ENCODE data around the gene SNRNP200.

The SNRNP200 gene

DNA sequence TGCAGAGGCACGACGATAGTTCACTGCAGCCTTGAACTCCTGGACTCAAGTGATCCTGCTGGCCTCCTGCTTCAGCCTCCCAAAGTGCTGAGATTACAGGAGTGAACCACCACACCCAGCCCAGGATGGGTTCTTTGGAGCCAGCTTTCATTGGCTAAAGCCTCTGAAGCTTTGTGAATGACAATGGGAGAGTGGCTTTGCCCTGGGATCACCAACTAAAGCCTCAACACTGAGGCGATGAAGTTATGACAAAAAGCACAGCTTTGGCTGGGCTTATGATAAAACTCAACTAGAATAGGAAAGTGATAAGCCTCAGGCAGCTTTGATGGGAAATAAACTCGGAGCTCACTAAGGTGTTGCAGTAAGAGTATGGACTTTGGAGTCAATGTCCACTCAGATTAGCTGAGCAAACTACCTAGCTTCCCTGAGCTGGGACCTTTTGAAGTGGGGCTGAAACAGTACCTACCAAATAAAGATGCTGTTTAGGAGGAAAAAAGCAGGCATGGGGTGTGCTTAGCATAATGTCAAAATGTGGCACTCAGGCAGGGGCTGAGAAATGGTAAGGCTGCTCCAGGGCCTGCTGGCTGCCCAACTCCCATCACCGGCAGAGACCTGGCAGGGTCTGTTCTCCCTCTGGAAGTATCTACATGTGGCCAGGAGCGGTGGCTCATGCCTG, 43.9 kb downstream of the SNRNP200 start:
- ATAC-seq: no peak

DNA sequence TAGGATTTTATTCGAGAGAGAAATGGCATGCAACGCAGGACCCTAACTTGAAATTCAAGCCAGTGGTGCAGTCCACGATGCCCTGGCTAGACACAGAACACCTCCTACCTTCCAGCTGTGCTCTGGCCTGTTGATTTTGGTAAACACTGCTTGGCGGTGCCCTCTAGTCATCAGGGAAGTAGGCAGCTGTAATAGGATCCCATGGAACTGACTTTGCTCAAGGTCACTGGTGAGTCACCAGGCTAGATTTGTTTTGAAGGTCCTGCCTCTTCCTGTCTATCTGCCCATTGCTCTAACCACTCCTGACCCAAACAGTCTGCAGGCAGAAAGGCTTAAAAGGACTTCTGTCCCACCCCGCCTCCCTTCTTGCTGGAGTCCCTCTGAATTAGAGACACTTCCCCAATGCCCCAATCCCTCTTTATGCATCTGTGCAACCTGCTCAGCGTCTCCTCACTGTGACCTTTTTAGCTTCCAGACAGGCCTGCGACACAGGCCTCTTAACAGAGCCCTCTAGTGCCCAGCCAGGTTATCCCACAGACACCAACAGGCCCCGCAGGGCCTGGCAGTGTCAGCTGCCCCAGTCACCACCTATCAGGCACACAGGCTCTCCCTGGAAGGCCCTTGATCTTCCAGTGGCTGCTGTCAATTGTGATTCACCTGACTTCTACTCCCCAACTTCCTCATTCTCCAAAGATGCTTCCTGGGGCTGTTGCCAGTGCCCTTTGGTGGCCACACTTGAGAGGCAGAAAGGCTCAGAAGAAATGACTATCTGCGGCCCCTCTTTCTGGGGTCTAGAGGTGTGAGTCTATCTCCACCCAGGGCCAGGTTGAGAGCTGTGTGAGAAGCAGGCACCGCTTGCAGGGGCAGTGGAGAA, 44.7 kb downstream of the SNRNP200 start:
- TF ChIP-seq, protein P1, sequence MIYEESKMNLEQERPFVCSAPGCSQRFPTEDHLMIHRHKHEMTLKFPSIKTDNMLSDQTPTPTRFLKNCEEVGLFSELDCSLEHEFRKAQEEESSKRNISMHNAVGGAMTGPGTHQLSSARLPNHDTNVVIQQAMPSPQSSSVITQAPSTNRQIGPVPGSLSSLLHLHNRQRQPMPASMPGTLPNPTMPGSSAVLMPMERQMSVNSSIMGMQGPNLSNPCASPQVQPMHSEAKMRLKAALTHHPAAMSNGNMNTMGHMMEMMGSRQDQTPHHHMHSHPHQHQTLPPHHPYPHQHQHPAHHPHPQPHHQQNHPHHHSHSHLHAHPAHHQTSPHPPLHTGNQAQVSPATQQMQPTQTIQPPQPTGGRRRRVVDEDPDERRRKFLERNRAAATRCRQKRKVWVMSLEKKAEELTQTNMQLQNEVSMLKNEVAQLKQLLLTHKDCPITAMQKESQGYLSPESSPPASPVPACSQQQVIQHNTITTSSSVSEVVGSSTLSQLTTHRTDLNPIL (CRISPR knock-in tag; IDR thresholded peaks at IDR 0.05; ENCODE audit: low read depth): no peak
- no peak for TF ChIP-seq ESRRG (CRISPR knock-in tag; IDR thresholded peaks at IDR 0.05)
- TF ChIP-seq ZNF70 (CRISPR knock-in tag; IDR thresholded peaks at IDR 0.05): no peak
- no peak for TF ChIP-seq OSR1 (CRISPR knock-in tag; IDR thresholded peaks at IDR 0.05)
- TF ChIP-seq ZFP30 (CRISPR knock-in tag; IDR thresholded peaks at IDR 0.05): no peak
- TF ChIP-seq ZC3H10 (CRISPR knock-in tag; IDR thresholded peaks at IDR 0.05): no peak
- TF ChIP-seq ARNTL (CRISPR knock-in tag; IDR thresholded peaks at IDR 0.05; ENCODE audit: borderline replicate concordance, low read depth): no peak
- no peak for TF ChIP-seq ZNF8 (CRISPR knock-in tag; IDR thresholded peaks at IDR 0.05)
- TF ChIP-seq PPARA (CRISPR knock-in tag; IDR thresholded peaks at IDR 0.05; ENCODE audit: borderline replicate concordance): no peak
- TF ChIP-seq GLIS3 (CRISPR knock-in tag; IDR thresholded peaks at IDR 0.05): no peak
- no peak for TF ChIP-seq ZNF565 (CRISPR knock-in tag; conservative IDR thresholded peaks at IDR 0.05; ENCODE audit: low read depth)
- TF ChIP-seq, protein P2, sequence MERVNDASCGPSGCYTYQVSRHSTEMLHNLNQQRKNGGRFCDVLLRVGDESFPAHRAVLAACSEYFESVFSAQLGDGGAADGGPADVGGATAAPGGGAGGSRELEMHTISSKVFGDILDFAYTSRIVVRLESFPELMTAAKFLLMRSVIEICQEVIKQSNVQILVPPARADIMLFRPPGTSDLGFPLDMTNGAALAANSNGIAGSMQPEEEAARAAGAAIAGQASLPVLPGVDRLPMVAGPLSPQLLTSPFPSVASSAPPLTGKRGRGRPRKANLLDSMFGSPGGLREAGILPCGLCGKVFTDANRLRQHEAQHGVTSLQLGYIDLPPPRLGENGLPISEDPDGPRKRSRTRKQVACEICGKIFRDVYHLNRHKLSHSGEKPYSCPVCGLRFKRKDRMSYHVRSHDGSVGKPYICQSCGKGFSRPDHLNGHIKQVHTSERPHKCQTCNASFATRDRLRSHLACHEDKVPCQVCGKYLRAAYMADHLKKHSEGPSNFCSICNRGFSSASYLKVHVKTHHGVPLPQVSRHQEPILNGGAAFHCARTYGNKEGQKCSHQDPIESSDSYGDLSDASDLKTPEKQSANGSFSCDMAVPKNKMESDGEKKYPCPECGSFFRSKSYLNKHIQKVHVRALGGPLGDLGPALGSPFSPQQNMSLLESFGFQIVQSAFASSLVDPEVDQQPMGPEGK (CRISPR knock-in tag; IDR thresholded peaks at IDR 0.05; ENCODE audit: borderline replicate concordance): no peak
- TF ChIP-seq ISL1 (CRISPR knock-in tag; IDR thresholded peaks at IDR 0.05): no peak
- TF ChIP-seq BACH2 (CRISPR knock-in tag; IDR thresholded peaks at IDR 0.05; ENCODE audit: borderline replicate concordance): no peak
- peak; percentile 91 for ATAC-seq

More for the DNA sequence above, 43.9 kb downstream of the SNRNP200 start:
- TF ChIP-seq TCF4 (CRISPR knock-in tag; IDR thresholded peaks at IDR 0.05; ENCODE audit: borderline replicate concordance) (no peak), ARNTL (CRISPR knock-in tag; IDR thresholded peaks at IDR 0.05; ENCODE audit: borderline replicate concordance, low read depth) (no peak), ZFP30 (CRISPR knock-in tag; IDR thresholded peaks at IDR 0.05) (no peak), GLIS3 (CRISPR knock-in tag; IDR thresholded peaks at IDR 0.05) (no peak), ZNF565 (CRISPR knock-in tag; conservative IDR thresholded peaks at IDR 0.05; ENCODE audit: low read depth) (no peak), BACH2 (CRISPR knock-in tag; IDR thresholded peaks at IDR 0.05; ENCODE audit: borderline replicate concordance) (no peak), SNAI2 (CRISPR knock-in tag; IDR thresholded peaks at IDR 0.05) (no peak), ESRRG (CRISPR knock-in tag; IDR thresholded peaks at IDR 0.05) (no peak), PPARA (CRISPR knock-in tag; IDR thresholded peaks at IDR 0.05; ENCODE audit: borderline replicate concordance) (no peak), TOX (CRISPR knock-in tag; IDR thresholded peaks at IDR 0.05; ENCODE audit: borderline replicate concordance) (no peak), ZC3H10 (CRISPR knock-in tag; IDR thresholded peaks at IDR 0.05) (no peak), ZNF8 (CRISPR knock-in tag; IDR thresholded peaks at IDR 0.05) (no peak), OSR1 (CRISPR knock-in tag; IDR thresholded peaks at IDR 0.05) (no peak), ISL1 (CRISPR knock-in tag; IDR thresholded peaks at IDR 0.05) (no peak)
- TF ChIP-seq, protein P3, sequence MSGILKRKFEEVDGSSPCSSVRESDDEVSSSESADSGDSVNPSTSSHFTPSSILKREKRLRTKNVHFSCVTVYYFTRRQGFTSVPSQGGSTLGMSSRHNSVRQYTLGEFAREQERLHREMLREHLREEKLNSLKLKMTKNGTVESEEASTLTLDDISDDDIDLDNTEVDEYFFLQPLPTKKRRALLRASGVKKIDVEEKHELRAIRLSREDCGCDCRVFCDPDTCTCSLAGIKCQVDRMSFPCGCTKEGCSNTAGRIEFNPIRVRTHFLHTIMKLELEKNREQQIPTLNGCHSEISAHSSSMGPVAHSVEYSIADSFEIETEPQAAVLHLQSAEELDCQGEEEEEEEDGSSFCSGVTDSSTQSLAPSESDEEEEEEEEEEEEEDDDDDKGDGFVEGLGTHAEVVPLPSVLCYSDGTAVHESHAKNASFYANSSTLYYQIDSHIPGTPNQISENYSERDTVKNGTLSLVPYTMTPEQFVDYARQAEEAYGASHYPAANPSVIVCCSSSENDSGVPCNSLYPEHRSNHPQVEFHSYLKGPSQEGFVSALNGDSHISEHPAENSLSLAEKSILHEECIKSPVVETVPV (CRISPR knock-in tag; IDR thresholded peaks at IDR 0.05): no peak
- TF ChIP-seq, protein P1 (CRISPR knock-in tag; IDR thresholded peaks at IDR 0.05; ENCODE audit: low read depth): no peak
- TF ChIP-seq, protein P4, sequence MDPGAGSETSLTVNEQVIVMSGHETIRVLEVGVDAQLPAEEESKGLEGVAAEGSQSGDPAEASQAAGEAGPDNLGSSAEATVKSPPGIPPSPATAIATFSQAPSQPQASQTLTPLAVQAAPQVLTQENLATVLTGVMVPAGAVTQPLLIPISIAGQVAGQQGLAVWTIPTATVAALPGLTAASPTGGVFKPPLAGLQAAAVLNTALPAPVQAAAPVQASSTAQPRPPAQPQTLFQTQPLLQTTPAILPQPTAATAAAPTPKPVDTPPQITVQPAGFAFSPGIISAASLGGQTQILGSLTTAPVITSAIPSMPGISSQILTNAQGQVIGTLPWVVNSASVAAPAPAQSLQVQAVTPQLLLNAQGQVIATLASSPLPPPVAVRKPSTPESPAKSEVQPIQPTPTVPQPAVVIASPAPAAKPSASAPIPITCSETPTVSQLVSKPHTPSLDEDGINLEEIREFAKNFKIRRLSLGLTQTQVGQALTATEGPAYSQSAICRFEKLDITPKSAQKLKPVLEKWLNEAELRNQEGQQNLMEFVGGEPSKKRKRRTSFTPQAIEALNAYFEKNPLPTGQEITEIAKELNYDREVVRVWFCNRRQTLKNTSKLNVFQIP (CRISPR knock-in tag; IDR thresholded peaks at IDR 0.05; ENCODE audit: borderline replicate concordance, low read depth): no peak

DNA sequence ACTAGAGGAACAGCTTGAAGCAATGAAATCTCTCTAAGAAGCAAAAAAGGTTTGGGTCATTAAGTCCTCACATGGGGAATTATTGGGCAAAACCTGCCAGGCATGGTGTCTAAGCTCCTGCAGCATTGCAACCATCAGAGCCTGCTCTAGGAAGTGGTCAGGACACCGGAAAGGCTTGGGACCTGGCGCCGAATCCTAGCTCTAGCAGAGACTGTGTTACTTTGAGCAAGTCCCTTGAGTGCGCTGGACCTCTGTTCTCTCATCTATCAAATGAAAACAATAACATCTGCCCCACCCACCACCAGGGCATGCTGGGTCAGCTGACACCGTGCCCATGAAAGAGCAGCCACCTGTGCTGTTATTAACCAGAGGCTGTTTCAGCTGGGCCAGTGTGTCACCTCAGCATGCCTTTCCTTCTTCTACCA, 45.8 kb downstream of the SNRNP200 start:
- no peak for ATAC-seq
- TF ChIP-seq ZFP30 (CRISPR knock-in tag; IDR thresholded peaks at IDR 0.05) (no peak), CSDC2 (CRISPR knock-in tag; IDR thresholded peaks at IDR 0.05) (no peak), TCF4 (CRISPR knock-in tag; IDR thresholded peaks at IDR 0.05; ENCODE audit: borderline replicate concordance) (no peak), SNAI2 (CRISPR knock-in tag; IDR thresholded peaks at IDR 0.05) (no peak), BACH2 (CRISPR knock-in tag; IDR thresholded peaks at IDR 0.05; ENCODE audit: borderline replicate concordance) (no peak), GLIS3 (CRISPR knock-in tag; IDR thresholded peaks at IDR 0.05) (no peak), ZNF565 (CRISPR knock-in tag; conservative IDR thresholded peaks at IDR 0.05; ENCODE audit: low read depth) (no peak), ZC3H10 (CRISPR knock-in tag; IDR thresholded peaks at IDR 0.05) (no peak), ZNF70 (CRISPR knock-in tag; IDR thresholded peaks at IDR 0.05) (no peak), ESRRG (CRISPR knock-in tag; IDR thresholded peaks at IDR 0.05) (no peak)
- TF ChIP-seq, protein P1 (CRISPR knock-in tag; IDR thresholded peaks at IDR 0.05; ENCODE audit: low read depth): no peak
- TF ChIP-seq, protein P3 (CRISPR knock-in tag; IDR thresholded peaks at IDR 0.05): no peak
- TF ChIP-seq, protein P4 (CRISPR knock-in tag; IDR thresholded peaks at IDR 0.05; ENCODE audit: borderline replicate concordance, low read depth): no peak

All from SK-N-SH treated with all-trans-retinoic acid at 6 μM for 48 hours (cell line).